NCI-H69 (cell line): ENCODE data around the gene GLT8D1.
"Not testable (repeated sequence)": the region's sequence is repeated elsewhere in the genome, so short reads cannot be mapped to it uniquely, and the experiment has no call there.

Source experiments
- DNase-seq: peaks from one replicate; lab custom pipeline; 2025; lab: John Stamatoyannopoulos, UW

GLT8D1 gene, protein sequence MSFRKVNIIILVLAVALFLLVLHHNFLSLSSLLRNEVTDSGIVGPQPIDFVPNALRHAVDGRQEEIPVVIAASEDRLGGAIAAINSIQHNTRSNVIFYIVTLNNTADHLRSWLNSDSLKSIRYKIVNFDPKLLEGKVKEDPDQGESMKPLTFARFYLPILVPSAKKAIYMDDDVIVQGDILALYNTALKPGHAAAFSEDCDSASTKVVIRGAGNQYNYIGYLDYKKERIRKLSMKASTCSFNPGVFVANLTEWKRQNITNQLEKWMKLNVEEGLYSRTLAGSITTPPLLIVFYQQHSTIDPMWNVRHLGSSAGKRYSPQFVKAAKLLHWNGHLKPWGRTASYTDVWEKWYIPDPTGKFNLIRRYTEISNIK

DNA sequence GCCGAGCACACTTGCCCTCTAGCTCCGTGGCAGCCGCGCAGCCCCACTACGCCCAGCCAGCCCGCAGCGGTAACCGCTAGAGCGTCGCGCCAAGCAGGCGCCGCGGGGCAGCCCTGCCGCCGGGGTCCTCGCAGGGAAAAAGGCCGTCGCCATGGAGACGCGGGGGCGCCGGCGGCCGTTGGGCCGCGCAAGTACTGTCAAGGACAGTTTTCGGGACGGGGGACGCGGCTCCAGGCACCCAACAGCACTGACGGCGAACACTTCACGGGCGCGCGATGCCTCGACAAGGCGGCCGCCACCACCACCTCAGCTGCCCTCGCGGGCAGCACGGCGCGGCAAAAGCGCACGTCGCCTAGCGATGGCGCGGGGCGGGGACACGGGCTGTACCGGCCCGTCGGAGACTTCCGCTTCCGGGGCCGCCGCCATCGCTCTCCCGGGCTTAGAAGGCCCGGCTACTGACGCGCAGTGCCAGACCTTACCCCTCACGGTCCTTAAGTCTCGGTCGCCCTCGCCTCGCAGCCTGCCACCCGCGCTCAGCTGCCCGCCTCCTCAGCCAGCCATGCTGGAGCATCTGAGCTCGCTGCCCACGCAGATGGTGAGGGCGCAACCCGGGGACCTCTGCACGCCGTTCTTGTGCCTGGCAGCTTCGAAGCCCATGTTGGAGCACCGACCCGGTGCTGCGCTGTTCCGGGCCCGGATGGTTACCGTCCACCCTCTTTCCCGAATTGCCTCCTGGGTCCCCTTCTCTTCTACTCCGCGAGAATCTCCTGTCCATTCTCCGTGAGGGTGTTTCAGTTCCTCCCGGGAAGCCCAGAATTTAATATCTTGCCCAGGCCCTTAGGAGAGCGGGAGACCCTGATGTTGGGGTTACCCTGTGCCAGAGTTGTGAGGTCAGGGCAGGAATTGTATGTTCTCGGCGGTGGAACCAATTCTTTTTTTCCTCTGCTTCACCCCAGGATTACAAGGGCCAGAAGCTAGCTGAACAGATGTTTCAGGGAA, at the start of gene GLT8D1, which contains the start of gene SPCS1:
Gene GLT8D1 (minus strand): TSS at position 104 of the 999 bp plus-strand sequence. CDS start 5,331 bp downstream, outside the sequence.
Gene SPCS1 (plus strand): TSS at position 419 of the 999 bp plus-strand sequence. CDS start 141 bp downstream, at position 560.
- DNase-seq: peak; percentile 88

DNA sequence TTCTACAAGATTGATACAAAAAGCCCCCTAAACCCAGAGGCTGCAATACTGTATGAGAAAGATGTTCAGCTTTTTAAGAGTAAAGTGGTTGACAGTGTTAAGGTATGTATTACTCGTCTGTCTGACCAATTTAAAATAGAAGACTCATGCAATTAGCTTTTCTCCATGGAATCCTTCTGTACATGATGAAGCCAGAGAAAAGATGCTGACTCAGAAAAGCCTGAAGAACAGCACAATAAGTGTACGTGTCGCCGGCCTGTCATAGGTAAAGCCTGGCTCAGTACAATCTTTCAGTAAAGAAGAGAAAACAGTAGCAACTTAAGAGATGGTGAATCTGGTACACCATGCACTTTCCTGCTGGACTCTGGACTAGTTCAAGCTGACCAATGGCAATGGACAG, 48.8 kb upstream of the GLT8D1 start:
- no peak for DNase-seq

DNA sequence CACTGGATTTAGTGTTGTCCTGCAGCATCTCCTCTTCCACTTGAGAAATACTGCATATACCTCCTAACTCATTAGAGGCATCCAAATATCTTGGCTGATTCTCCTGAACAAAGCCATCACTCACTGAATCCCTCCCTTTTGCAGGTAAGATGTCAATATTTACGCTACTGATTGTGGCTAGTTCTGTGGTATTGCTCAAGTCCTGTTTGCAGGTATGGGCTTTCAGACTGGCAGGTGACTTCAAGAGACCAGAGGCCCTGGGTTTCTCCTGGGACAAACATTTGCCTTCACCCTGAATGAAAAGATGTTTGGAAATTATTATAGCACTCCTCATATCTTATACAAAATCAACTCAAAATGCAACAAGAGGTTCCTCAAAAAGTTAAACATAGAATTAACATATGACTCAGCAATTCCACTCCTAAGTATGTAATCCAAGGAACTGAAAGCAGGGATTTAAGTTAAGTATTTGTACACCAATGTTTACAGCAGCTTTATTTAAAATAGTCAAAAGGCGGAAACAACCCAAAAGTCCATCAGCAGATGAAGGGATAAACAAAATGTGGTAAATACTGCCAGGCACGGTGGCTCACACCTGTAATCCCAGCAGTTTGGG, 46.6 kb upstream of the GLT8D1 start:
- DNase-seq: no peak

DNA sequence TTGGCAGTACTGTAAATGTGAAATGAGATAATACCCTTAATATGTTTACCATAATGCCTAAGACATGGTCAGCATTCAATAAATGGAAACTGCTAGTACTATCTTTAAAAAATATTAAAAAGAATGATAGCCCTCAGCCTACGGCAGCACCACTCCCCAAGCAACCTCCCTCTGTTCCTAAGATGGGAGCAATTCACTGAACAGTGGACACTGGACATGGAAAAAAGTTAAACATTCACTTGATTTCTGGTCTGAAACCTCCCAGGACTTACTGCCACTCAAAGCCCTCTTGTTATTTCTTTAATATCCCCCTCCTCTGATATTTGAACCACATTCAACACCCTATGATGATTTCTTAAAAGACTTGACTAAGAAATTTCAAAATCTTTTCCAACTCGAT, 38.1 kb upstream of the GLT8D1 start:
- no peak for DNase-seq

DNA sequence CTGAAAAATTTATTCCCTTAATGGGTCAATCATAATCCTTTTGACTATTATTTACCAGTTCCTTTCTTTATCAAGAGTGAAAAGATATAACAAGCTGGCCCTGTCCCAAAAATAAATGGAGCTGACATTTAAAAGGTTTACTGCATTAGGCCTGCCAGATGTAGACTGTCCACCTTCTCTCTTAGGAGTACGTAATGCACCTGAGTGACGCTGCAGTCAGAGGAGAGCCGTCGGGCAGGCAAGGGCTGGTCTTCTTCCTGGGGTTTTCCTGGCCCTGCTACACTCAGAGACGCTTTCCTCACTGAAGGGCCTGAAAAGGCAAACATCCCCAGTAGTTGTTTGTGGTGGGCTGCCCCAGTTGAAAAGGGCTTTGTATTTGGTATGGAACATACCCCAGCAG, 37.6 kb upstream of the GLT8D1 start:
- DNase-seq: no peak

DNA sequence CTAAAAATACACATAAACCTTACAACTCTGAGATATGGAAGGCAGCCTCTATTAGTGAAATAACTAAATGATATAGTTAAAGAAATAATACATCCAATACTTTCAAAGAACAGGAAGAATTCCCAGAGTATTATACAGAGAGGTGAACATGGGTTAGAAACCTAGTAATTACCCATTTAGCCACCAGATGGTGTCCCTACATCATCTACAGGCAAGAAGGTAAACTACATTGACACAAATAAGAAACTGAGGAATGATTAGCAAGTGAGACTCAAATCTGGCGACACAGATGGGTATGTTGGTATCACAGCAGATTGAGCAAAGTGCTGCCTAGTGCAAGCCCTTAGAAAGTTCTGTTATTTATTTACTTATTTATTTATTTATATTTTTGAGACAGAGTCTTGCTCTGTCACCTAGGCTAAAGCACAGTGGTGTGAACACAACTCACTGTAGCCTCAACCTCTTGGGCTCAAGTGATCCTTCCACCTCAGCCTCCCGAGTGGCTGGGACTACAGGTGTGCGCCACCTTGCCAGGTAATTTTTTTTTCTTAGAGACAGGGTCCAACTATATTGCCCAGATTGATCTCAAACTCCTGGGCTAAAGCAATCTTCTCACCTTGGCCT, 36.9 kb upstream of the GLT8D1 start:
- peak; percentile 6 for DNase-seq

DNA sequence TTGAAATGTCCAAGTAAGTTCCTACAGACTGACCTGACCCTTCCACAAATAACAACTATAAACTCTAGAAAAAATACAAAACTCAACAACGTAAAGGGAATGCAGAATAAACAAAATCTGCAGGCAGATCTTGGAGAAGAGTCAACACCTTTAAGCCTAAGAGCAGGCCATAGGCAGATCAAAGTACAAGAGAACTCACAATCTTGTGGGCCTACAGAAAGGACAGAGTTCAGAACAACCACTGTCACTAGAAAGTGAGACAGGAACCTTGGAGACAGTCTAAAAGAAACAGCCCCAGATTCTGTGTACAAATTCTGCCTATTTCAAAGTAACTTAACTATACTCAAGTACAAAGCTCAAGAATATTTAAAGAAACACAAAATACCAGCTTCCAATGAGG, 34.1 kb upstream of the GLT8D1 start:
- no peak for DNase-seq

DNA sequence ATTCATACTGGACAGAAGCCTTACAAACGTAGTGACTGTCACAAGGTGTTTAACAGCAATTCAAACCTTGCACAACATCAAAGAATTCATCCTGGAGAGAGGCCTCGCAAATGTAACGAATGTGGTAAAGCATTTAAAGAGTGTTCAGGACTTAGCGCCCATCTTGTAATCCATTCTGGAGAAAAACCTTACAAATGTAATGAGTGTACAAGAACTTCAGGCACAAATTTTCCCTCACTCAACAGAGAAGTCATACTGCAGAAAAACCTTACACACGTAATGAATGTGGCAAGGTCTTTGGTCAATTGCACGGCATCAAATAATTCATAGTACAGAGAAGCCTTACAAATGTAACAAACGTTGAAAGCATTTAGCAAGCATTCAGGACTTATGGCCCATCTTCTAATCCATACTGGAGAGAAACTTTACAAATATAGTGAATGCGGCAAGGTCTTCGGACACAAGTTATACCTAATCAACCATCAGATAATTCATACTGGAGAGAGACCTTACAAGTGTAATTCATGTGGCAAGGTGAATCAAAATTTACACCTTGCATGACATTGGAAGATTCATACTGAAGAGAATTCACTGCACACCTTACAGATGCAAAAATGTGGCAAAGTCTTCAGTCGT, 27.8 kb upstream of the GLT8D1 start:
- no peak for DNase-seq

DNA sequence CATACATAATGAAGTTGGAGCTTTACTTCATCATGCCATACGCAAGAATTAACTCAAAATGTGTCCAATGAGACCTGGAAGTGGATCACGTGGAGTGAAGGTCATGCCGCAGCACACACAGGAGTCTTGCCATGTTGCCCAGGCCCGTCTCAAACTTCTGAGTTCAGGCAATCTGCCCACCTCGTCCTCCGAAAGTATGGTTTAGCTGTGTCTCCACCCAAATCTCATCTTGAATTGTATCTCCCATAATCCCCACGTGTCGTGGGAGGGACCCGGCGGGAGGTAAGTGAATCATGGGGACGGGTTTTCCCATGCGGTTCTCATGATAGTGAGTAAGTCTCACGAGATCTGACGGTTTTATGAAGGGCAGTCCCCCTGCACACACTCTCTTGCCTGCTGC, 26.0 kb upstream of the GLT8D1 start:
- DNase-seq: no peak

DNA sequence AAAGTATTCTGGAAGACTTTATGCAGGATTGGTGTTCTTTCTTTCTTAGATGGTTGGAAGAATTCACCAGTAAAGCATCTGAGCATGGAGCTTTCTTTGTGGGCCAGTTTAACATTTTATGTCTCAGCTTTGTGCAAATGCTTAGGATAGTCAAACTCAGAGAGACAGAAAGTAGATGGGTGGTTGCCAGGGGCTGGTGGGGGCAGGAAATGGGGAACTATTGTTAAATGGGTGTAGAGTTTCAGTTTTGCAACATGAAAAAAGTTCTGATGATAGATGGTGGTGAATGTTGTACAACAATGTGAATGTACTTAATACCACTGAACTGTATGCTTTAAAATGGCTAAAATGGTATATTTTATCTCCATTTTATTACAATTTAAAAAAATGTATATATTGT, 25.1 kb upstream of the GLT8D1 start:
- no peak for DNase-seq

DNA sequence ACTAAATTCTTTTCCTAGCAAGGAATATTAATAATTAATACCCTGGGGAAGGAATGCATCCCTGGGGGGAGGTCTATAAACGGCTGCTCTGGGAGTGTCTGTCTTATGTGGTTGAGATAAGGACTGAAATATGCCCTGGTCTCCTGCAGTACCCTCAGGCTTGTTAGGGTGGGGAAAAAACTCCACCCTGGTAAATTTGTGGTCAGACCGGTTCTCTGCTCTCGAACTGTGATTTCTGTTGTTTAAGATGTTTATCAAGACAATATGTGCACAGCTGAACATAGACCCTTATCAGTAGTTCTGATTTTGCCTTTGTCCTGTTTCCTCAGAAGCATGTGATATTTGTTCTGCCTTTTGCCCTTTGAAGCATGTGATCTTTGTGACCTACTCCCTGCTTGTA, 23.2 kb upstream of the GLT8D1 start:
- not testable (repeated sequence) for DNase-seq

DNA sequence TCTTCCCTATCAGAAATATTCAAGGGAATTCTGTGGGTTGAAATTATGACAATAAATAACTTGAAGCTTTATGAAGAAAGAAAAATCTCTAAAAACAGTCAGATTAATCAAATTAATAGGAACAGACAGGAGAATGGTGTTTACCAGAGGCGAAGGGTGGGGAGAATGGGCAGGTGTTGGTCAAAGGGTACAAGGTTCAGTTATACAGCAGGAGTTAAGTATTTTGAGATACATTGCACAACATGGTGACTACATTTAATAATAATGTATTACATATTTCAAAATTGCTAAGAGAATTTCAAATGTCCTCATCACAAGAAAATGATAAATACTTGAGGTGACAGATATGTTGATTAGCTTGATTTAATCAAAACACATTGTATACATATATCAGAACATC, 18.9 kb upstream of the GLT8D1 start:
- DNase-seq: no peak

DNA sequence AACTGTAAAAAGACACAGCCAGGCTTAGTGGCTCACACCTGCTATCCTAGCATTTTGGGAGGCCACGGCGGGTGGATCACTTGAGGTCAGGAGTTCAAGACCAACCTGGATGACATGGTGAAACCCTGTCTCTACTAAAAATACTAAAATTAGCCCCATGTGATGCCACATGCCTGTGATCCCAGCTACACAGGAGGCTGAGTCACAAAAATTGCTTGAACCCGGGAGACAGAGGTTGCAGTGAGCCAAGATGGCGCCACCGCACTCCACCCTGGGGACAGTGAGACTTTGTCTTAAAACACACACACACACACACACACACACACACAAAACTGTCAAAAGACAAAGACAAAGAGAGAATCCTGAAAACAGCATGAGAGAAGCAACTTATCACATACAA, 18.3 kb upstream of the GLT8D1 start:
- DNase-seq: no peak

DNA sequence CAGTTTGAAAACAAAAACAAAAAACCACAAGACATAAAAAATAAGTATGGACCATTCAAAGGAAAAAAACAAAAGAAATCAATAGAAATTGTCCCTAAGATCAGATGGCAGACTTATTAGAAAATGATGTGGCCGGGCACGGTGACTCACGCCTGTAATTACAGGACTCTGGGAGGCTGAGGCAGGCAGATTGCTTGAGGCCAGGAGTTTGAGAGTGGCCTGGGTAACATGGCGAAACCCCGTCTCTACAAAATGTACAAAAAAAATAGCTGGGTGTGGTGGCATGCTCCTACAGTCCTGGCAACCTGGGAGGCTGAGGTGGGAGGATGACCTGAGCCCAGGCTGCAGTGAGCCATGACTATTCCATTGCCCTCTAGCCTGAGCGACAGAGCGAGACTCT, 16.9 kb upstream of the GLT8D1 start:
- DNase-seq: no peak

DNA sequence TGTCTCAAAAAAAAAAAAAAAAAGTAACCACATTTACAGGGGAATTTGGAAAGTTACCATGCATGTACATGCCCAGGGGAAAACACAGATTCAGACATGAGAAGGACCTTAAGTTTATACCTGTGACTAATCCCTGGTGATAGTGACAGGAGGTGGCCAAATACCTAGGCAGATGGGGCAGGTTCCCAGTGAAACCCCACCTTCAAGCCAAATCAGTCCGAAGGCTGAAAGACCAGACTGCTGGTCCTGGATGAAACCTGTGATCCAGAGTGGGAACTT, 16.1 kb upstream of the GLT8D1 start:
- DNase-seq: no peak

DNA sequence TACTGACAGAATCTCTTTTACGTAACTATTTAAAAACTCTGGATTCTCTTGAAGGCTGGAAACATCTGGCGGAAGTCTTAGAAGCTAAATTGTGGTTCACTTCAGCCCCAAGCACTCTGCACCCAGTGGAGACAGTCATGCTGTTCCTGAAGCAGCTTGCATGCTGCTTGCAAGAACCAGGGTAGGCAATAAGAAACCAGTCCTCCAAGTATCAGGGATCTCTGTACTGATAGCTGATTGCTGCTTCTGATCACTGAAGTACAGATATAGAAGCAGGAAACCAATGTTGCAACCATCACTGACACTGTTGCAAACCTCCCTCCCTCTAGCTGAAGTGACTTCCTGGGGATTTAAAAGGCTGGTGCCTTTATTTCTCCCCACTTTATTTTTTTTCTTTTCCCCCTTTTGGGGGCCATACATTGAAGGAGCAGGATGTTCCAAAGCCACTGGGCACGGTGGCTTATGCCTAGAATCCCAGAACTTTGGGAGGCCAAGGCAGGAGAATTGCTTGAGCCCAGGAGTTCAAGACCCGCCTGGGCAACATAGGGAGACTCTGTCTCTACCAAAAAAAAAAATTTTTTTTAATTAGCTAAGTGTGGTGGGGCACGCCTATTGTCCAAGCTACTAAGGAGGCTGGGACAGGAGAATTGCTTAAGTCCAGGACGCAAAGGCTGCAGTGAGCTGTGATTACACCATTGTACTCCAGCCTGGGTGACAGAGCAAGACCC, 15.6 kb upstream of the GLT8D1 start:
- no peak for DNase-seq

DNA sequence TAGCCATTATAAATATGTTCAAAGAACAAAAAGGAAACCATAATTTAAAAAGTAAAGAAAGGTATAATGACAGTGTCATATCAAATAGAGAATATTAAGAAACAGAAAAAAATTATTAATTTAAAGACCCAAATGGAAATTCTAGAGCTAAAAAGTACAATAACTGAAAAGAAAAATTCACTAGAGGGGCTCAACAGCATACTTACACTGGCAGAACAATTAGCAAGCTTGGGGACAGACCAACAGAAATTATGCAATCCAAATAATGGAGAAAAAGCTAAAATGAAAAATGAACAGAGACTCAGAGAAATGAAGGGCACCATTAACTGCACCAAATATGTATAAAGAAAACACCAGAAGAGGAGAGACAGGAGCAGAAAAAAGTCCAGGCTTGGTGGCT, 14.0 kb upstream of the GLT8D1 start:
- no peak for DNase-seq

DNA sequence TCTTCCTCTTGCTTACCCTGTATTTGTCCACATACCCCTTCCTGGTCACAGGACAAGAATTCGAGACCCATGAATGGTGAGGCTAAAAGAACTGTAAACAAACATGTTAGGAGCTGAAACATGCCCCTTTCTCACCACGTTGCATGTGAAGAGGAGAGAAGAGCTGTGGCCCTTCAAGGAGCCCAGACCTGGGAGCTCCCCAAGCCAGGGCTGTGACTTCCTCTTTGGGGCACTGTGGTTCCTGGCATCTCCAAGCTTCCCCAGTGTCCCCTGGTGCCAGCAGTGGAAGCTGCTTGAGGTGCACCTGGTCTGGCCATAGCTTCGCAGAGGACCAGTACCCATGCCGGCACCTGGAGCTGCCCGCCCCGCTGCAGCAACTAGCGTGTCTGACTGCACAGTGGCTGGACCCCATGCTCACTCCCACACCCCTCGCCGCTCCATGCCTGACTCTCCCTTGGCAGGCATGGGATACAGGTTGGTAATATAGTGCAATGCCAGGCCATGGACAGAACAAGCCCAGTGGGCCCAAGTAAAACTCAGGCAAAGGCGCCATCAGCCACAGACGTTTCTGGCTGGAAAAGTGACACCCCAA, 10.2 kb upstream of the GLT8D1 start:
- no peak for DNase-seq

DNA sequence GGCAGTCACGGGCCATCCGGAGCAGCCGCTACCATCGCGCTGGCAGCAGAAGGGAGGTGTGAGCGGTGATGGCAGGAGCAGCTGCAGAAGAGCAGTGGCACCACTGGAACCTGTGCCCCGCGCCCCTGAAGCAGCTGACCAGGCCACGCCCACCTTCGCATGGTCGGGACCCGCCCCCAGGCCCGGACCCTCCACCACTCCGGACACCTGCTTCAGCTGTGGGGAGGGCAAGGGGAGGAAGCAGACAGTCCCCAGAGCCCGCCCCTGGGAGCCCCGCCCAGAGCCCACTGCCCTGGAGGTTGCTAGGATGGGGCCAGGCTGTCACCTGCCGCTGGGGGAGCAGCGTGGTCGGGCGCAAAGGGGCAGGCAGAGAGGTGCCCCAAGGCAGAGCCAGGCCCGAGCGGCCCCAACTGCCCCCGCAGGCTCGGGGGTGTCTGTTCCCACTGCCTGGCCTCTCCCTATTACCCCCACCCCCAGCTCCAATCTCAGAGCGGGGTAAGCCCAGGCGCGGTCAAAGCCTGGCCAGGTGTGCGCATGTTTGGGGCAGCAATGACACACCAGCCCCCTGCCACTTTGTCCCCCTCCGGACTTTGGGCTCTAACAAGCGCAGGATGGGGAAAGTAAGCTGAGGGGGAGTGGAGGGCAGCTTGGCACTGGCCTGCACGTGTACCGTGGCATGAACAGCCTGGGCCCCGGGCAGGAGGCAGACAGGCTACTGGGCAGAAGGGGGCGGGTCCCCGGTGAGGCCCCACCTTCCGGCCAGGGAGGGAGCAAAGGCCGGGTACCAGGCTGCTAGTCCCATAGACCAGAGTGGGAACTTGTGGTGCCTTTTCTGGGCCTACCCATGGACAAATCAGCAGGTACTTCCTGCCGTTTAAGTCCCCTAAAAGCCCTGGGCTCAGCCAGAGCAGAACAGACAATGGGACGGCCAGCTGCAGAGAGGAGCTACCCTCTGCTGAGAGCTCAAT, 9.0 kb upstream of the GLT8D1 start:
- peak; percentile 81 for DNase-seq
